ENCODE results near the gene FXR2. TPM values are rescaled to one million over a fixed set of nuclear protein-coding genes. Genes with fewer than 3 reads are reported as not detected.
"Not testable (repeated sequence)": the region's sequence is repeated elsewhere in the genome, so short reads cannot be mapped to it uniquely, and the experiment has no call there.

Gene FXR2
- total RNA-seq, 1 experiment from 2014 or later, result 49.7 TPM

DNA sequence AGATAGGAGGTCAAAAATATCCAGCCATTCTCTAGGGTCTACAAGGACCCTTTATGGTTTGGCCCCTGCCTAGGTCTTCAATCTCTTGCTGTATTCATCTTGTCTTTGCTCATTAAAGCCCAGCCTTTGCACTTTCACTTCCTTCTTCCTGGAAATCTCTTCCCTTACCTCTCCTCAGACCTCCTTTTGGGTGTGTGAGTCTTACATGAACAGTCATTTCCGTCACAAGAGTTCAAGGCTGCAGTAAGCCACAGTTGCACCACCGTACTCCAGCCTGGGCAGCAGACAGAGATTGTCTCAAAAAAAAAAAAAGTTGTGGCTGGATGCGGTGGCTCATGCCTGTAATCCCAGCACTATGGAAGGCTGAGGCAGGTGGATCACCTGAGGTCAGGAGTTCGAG is 30.1 kb upstream of the FXR2 start (continued):
- TF ChIP-seq ZFX (IDR thresholded peaks at IDR 0.05), result no peak
- no peak for TF ChIP-seq JUND (IDR thresholded peaks at IDR 0.05)
- TF ChIP-seq EZH2phosphoT487 (IDR thresholded peaks at IDR 0.05; ENCODE audit: borderline replicate concordance), result no peak
- TF ChIP-seq REST (IDR thresholded peaks at IDR 0.05; ENCODE audit: low read depth), result no peak
- no peak for TF ChIP-seq EGR1 (IDR thresholded peaks at IDR 0.05; ENCODE audit: low read depth)

- POLR2A ChIA-PET, result interaction anchor here (1.0 to 1.7 kb wide), 2 partner anchors 14 to 46 kb away, joined by 4 read pairs; partner anchors contain the start of genes SAT2, TP53 and WRAP53
- DNase-seq (ENCODE audit: low read depth, low spot score); H3K79me2 ChIP-seq (ENCODE audit: insufficient read depth, low read length); H3K4me2 ChIP-seq (ENCODE audit: low read length); H3K9ac ChIP-seq (ENCODE audit: low read length); RAD21 ChIA-PET (ENCODE audit: low non-redundant PET in 1 of 2, low total read pairs in 2 of 2, uncharacterized antibody in 2 of 2, unreplicated experiment in 2 of 2); BruUV-seq (replicated peaks); intact Hi-C loops (cut with micrococcal nuclease); H3K27me3 ChIP-seq (ENCODE audit: insufficient read depth, low read length); H4K20me1 ChIP-seq (ENCODE audit: insufficient read depth); H3K4me3 ChIP-seq (replicated peaks in 1 of 2; ENCODE audit: low read depth in 1 of 2, low read length in 2 of 2); H3K9me3 ChIP-seq (ENCODE audit: control insufficient read depth in 1 of 2, insufficient read depth in 1 of 2, low read depth in 1 of 2, low read length in 2 of 2); H3K9me2 ChIP-seq (ENCODE audit: insufficient read depth); H3K36me3 ChIP-seq (ENCODE audit: control insufficient read depth in 1 of 2, insufficient read depth in 2 of 2, low read length in 2 of 2); H3K4me1 ChIP-seq (ENCODE audit: control insufficient read depth in 1 of 2, insufficient read depth in 2 of 2, low read length in 2 of 2); H3K27ac ChIP-seq (ENCODE audit: low read depth, low read length); CTCF ChIA-PET; H2AFZ ChIP-seq (ENCODE audit: low read depth, low read length, poor library complexity, severe bottlenecking); ATAC-seq: not testable (repeated sequence)
Observed at GRCh38 chr17:7641635-7642034, 26.9 kb upstream of the FXR2 start.
